SH-SY5Y (cell line): Measurements from ENCODE around the gene ADGRG1.

Source experiments
- GATA2 ChIP-seq: IDR thresholded peaks from 2 replicates; pipeline ENCODE4 v1.6.1; 2011; ENCODE audit warnings: mild to moderate bottlenecking, low read depth, low read length
- GATA3 ChIP-seq: IDR thresholded peaks from 2 replicates; pipeline ENCODE4 v1.6.1; 2011; ENCODE audit warnings: low read depth, mild to moderate bottlenecking, low read length, moderate library complexity

GRCh38 chr16:57692636-57693035 lies 64.2 kb downstream of the ADGRG1 start:
- TF ChIP-seq GATA2 = no peak
- TF ChIP-seq GATA3 = no peak
